Activated CD8-positive, alpha-beta memory T cell treated with anti-CD3 and anti-CD28 coated beads, Interleukin-2, amount 50 U/mL, for 4 hours (primary cell): ENCODE measurements around the gene CSRNP2.

Experiments used
- DNase-seq: peaks from one replicate; pipeline ENCODE4 v3.0.0-alpha.2; 2020

The CSRNP2 gene

GRCh38 chr12:51076236-51076930 is 7.0 kb downstream of the CSRNP2 start:
- DNase-seq = no peak

- no peak for DNase-seq
These were observed 8.0 kb downstream of the CSRNP2 start for GRCh38 chr12:51075390-51075789.

GRCh38 chr12:51071663-51072062 is 11.7 kb downstream of the CSRNP2 start:
- DNase-seq = no peak

GRCh38 chr12:51070004-51070403 is 13.4 kb downstream of the CSRNP2 start:
- no peak for DNase-seq

- no peak for DNase-seq
These were observed 15.6 kb downstream of the CSRNP2 start for GRCh38 chr12:51067771-51068170.

- DNase-seq = no peak
These were observed 16.2 kb downstream of the CSRNP2 start for GRCh38 chr12:51067229-51067628.

GRCh38 chr12:51065530-51065929 is 17.9 kb downstream of the CSRNP2 start:
- DNase-seq = no peak

- no peak for DNase-seq
These were observed 20.6 kb downstream of the CSRNP2 start for GRCh38 chr12:51062631-51063397.

GRCh38 chr12:51059086-51059485 is 24.3 kb downstream of the CSRNP2 start:
- DNase-seq = no peak

GRCh38 chr12:51056242-51056641 is 27.2 kb downstream of the CSRNP2 start:
- no peak for DNase-seq

GRCh38 chr12:51055060-51055459 is 28.3 kb downstream of the CSRNP2 start:
- DNase-seq = no peak

- no peak for DNase-seq
These were observed 31.6 kb downstream of the CSRNP2 start for GRCh38 chr12:51051787-51052186.

GRCh38 chr12:51049525-51049924 is 33.9 kb downstream of the CSRNP2 start:
- no peak for DNase-seq

- DNase-seq = no peak
These were observed 34.6 kb downstream of the CSRNP2 start for GRCh38 chr12:51048661-51049251.

GRCh38 chr12:51047655-51048540 is 35.5 kb downstream of the CSRNP2 start, which contains the start of gene LETMD1:
TSS of gene LETMD1 (plus strand) at chr12:51048327. CDS start at chr12:51048357, 30 bp downstream.
- DNase-seq = peak; percentile 86

- DNase-seq = no peak
These were observed 47.1 kb downstream of the CSRNP2 start for GRCh38 chr12:51036279-51036678.

- DNase-seq = no peak
These were observed 49.8 kb downstream of the CSRNP2 start for GRCh38 chr12:51033457-51034089.

GRCh38 chr12:51033048-51033447 is 50.3 kb downstream of the CSRNP2 start:
- DNase-seq = no peak

GRCh38 chr12:51028813-51029150 is 54.6 kb downstream of the CSRNP2 start:
- no peak for DNase-seq

GRCh38 chr12:51028126-51028812 is 55.1 kb downstream of the CSRNP2 start:
- no peak for DNase-seq

- DNase-seq = no peak
These were observed 56.0 kb downstream of the CSRNP2 start for GRCh38 chr12:51027342-51027835.
